ENCODE measurements around the gene HORMAD1.
A peak's percentile ranks its signal among the peaks of the same experiment; 100 is the strongest.
"Not testable (repeated sequence)": the region's sequence is repeated elsewhere in the genome, so short reads cannot be mapped to it uniquely, and the experiment has no call there.

Gene HORMAD1, protein sequence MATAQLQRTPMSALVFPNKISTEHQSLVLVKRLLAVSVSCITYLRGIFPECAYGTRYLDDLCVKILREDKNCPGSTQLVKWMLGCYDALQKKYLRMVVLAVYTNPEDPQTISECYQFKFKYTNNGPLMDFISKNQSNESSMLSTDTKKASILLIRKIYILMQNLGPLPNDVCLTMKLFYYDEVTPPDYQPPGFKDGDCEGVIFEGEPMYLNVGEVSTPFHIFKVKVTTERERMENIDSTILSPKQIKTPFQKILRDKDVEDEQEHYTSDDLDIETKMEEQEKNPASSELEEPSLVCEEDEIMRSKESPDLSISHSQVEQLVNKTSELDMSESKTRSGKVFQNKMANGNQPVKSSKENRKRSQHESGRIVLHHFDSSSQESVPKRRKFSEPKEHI

DNA sequence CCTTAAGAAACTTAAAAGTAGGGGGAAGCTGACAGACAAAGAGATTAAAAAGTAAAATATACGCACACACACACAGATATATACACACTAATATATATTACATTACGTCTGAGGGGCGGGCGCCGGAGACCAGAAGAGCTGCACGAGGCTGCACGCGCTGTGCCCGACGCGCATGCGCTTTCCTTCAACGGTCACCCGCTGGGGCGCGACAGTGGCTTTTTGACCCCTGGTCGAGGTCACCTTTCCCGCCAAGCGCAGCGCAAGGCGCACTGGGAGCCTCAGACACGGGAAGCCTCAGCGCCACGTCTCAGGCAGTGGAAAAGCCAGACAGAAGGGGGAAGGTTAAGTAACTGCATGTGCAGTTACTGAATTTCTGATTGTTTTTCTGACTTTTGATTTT lies at the start of gene HORMAD1:
HORMAD1 (minus strand) TSS at position 193 of the 400 bp plus-strand sequence. CDS start 1,390 bp downstream, outside the sequence.
- FAIRE-seq: no peak
- DNase-seq (ENCODE audit: insufficient read length, low spot score): no peak

DNA sequence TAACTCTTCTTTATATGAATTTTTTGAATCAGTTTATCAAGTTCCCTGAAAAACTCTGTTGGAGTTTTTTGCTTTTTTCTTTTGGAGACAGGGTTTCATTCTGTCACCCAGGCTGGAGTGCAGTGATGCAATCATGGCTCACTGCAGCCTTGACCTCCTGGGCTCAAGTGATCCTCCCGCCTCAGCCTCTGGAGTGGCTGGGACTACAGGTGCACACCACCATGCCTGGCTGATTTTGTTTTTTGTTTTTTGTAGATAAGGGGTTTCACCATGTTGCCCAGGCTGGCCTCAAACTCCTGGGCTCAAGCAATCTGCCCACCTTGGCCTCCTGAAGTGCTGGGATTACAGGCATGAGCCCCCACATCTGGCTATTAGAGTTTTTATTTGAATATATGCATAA lies 47.0 kb upstream of the HORMAD1 start:
- not testable (repeated sequence) for FAIRE-seq; DNase-seq (ENCODE audit: insufficient read length, low spot score)

DNA sequence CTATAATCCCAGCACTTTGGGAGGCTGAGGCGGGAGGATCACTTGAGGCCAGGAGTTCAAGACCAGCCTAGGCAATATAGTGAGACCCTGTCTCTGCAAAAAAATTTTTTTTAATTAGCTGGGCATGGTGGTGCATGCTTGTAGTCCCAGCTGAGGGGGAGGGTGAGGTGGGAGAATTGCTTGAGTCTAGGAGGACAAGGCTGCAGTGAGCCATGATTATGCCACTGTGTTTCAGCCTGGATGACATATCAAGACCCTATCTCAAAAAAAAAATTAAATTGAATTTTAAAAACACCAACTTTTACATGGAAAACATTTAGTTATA lies 45.2 kb upstream of the HORMAD1 start:
- DNase-seq (ENCODE audit: insufficient read length, low spot score); FAIRE-seq: not testable (repeated sequence)

DNA sequence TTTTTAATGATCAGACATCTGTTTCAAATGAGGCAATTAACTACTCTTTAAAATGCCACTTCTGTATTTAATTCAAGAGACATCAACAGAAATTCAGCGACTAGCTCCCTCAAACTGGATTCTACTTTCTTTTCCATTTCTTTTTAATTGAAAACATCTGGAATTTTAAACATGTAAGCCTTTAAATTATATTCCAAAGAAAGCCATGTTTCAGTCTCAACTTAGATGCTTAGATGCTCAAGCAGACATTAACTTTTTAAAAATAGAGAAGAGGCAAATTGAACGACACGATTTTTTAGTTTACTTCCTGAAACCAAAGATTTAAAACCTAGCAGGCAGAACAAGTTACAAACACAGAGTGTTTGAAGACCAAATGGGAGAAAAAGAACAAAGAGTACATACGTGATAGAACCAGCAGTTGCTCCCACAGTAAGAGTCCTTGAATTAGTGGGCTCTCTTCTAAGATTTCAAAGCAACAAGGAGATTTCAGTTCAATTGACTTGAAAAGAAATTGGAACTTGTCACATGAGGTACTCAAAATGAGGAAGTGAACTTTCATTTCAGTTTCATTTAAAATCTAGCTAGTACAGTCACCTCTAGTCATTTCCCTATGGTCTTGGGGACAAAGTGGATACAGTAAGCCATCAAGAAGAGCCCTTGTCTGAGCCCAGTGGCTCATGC lies 44.7 kb upstream of the HORMAD1 start, which contains the start of gene CTSS:
CTSS (minus strand) TSS at position 483 of the 681 bp plus-strand sequence. CDS start 1,015 bp downstream, outside the sequence.
- peak; percentile 26 for DNase-seq (ENCODE audit: insufficient read length, low spot score)
- FAIRE-seq: peak; percentile 91

DNA sequence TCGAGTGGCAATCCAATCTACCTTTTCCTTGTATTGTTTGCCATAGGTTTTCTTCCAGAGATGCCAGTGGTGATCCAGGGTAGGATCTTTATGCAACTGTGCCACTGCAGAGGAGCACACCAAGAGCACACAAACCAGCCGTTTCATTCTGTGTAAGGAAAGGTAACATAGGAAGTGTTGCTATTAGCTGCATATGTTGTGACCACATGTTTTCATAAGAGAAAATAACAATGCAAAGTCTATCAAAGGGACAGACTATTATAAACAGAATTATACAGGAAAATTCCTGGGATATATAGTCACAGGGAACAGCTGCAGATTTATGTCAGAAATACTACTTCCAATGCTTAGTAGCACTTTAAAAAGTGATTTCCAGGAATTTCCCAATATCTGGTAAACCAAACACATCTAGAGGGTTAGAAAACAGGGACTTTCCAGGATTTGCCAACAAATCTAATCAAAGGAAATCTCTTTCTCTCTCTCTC lies 44.0 kb upstream of the HORMAD1 start:
- FAIRE-seq: peak; percentile 79
- no peak for DNase-seq (ENCODE audit: insufficient read length, low spot score)

DNA sequence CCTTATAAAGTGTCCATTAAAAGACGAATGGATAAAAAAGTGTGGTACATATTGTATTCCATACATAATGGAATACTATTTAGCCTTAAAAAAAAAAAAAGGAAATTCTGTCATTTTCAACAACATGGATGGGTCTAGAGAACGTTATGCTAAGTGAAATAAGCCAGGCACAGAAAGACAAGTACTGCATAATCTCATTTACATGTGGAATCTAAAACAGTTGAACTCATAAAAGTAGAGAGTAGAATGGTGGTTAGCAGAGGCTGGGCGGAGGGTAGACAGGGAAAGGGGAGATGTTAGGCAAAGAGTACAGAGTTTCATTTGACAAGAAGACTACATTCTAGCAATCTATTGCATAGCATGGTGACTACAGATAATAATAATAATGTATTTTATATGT lies 42.3 kb upstream of the HORMAD1 start:
- no peak for FAIRE-seq
- DNase-seq (ENCODE audit: insufficient read length, low spot score): no peak

DNA sequence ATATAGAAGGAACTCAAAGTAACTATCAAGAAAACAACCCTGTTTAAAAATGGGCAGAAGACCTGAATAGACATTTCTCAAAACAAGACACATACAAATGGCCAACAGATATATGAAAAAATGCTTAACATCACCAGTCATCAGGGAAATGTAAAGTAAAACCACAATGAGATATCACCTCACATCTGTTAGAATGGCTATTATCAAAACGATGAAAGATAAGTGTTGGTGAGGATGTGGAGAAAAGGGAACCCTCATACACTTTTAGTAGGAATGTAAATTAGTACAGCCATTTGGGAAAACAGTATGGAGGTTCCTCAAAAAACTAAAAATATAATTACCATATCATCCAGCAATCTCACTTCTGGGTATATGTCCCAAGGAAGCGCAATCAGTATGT lies 41.9 kb upstream of the HORMAD1 start:
- no peak for DNase-seq (ENCODE audit: insufficient read length, low spot score)
- no peak for FAIRE-seq

DNA sequence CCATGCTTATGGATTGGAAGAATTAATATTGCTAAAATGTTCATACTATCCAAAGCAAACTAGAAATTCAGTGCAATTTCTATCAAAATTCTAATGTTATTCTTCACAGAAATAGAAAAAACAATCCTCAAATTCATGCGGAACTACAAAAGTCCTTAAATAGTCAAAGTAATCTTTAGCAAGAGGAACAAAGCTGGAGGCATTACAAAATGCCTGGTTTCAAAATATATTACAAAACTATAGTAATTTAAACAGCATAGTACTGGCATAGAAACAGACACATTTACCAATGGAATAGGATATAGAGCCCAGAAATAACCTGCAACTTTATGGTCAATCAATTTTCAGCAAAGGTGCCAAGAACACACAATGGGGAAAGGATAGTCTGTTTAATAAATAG lies 41.1 kb upstream of the HORMAD1 start:
- DNase-seq (ENCODE audit: insufficient read length, low spot score) (no peak), FAIRE-seq (no peak)

DNA sequence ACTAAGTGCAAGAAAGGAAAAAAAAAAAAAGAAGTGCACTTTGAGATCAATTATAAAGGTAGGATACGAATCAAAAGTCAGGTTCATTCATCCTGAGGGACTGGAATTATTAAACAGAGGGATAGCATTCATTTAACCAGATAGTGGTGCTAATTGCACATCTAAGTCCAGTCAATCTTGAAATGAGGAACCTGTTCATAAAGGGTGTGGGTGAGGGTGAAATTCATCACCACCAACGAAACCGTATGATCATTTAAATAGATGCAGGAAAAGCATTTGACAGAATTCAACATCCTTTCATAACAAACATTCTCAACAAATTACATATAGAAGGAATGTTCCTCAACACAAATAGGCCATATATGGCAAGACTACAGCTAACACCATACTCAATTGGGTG lies 39.3 kb upstream of the HORMAD1 start:
- no peak for DNase-seq (ENCODE audit: insufficient read length, low spot score)
- FAIRE-seq: no peak

DNA sequence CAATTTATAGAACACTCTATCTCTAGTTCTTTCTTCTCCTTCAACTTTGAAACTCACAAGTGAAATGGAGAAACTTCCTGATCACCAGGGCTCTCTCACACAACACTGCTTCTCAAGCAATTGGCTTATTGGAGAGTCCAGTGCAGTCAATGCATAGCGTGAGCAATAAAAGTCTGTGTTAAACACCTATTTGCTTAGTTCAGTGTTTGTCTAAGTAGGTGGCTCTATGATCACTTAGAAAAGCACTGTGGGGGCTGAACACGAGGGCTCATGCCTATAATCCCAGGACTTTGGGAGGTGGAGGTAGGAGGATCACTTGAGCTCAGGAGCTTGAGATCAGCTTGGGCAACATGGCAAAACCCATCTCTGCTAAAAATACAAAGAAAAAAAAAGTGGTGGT lies 32.7 kb upstream of the HORMAD1 start:
- no peak for FAIRE-seq
- no peak for DNase-seq (ENCODE audit: insufficient read length, low spot score)

DNA sequence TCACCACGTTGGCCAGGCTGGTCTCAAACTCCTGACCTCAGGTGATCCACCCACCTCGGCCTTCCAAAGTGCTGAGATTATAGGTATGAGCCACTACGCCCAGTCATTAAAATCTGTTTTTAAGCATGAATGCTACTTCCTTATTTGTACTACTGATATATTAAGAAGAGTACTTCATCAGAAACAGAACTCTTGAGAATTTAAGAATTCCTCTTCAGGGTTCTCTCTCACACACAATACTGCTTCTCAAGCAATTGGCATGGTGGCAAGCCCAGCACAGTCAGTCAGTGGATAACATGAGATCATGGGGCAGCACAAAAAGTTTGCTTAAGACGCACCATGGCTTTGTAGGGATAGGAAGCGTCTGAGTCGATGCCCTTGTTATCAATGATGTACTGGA lies 30.7 kb upstream of the HORMAD1 start:
- no peak for DNase-seq (ENCODE audit: insufficient read length, low spot score)
- FAIRE-seq: no peak

DNA sequence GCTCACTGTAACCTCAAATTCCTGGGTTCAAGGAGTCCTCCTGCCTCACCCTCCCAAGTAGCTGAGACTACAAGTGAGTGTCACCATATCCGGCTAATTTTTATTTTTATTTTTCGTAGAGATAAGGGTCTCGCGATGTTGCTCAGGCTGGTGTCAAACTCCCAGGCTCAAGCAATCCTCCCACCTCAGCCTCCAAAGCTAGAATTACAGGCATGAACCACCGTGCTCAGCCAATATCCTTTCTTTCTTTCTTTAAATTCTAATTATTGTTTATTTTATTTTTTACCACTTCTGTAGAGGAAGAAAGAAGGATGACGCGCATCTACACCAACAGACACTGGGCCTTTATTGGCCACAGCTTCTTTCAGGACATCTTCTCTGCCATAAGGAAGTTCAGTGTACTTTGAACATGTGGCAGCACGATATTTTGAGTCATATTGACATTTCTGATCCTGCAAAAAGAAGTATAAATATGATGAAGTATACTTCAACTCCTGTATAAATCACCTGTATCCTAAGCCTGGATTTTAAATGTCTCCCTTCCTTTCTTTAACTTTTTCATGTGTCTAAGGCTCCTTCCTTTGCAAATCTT lies 29.1 kb upstream of the HORMAD1 start:
- DNase-seq (ENCODE audit: insufficient read length, low spot score) (no peak), FAIRE-seq (no peak)

DNA sequence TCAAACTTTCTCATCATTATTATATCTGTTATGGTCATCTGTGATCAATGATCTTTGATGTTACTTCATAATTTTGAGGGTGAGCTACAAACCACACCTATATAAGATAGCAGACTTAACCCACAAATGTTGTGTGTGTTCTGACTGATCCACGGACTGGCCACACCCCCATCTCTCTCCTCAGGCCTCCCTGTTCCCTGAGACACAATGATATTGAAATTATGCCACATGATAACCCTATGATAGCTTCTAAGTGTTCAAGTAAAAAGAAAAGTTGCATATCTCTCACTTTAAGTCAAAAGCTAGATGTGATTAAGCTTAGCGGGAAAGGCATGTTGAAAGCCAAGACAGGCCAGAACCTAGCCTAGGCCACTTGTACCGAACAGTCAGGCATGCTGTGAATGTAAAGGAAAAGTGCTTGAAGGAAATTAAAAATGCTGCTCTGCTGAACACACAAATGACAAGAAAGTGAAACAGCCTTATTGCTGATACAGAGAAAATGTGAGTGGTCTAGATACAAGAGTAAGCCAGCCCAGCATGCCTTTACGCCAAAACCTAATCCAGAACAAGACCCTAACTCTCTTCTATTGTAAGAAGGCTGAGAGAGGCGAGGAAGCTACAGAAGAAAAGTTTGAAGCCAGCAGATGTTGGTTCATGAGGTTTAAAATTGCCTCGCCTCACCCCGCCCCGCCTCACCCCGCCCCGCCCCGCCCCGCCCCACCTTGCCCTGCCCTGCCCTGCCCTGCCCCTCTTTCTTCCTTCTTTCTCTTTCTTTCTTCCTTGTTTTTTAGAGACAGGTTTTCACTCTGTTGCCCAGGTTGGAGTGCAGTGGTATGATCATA lies 28.4 kb upstream of the HORMAD1 start:
- FAIRE-seq (peak; percentile 14), DNase-seq (ENCODE audit: insufficient read length, low spot score) (no peak)

DNA sequence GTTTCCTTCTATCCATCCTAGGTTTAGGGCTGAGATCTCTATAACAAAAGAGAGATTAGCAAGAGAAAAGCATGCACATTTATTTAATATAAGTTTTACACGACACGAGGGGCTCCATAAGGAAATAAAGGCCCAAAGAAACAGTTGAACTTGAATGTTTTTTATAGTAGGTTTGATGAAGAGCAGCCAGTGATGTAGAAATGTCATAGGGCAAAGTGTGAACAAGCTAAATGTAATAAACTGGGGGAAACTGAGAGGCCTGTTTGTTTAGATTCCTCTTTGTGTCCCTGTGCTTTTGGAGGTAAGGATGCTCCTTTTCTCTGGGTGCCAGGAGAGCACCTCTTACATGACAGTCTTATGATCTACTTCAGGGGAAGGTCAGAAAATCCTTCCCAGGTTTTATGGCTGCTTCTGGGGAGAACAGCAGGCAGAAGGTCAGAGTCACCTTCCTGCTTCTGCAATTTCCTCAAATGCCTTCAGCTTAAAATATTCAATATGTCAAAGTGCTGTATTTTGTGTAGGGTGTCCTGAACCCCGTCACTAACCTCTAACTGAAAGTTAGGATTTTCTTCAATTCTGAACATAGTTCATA lies 9.5 kb upstream of the HORMAD1 start:
- DNase-seq (ENCODE audit: insufficient read length, low spot score): no peak
- no peak for FAIRE-seq

DNA sequence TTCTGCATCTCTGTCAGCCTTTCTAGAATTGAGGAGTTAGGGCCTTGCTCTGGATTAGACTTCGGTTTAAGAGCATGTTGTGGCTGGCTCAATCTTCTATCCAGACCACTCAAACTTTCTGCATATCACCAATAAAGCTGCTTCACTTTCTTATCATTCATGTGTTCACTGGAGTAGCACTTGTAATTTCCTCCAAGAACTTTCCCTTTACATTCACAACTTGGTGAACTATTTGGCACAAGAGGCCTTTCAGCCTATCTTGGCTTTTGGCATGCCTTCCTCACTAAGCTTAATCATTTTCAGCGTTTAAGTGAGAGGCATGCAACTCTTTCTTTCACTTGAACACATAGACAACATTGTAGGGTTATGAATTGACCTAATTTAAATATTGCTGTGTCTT lies 3.6 kb upstream of the HORMAD1 start:
- DNase-seq (ENCODE audit: insufficient read length, low spot score) (no peak), FAIRE-seq (no peak)

DNA sequence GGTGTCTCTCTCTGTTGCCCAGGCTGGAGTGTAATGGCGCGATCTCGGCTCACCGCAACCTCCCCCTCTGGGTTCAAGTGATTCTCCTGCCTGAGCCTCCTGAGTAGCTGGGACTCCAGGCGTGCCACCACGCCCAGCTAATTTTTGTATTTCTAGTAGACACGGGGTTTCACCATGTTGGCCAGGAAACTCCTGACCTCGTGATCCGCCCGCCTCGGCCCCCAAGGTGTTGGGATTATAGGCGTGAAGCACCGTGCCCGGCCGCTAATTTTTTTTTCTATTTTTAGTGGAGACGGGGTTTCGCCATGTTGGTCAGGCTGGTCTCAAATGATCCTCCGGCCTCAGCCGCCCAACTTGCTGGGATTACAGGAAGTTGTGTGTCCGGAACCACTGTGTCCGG lies 597 bp downstream of the HORMAD1 start:
- DNase-seq (ENCODE audit: insufficient read length, low spot score): no peak
- no peak for FAIRE-seq

DNA sequence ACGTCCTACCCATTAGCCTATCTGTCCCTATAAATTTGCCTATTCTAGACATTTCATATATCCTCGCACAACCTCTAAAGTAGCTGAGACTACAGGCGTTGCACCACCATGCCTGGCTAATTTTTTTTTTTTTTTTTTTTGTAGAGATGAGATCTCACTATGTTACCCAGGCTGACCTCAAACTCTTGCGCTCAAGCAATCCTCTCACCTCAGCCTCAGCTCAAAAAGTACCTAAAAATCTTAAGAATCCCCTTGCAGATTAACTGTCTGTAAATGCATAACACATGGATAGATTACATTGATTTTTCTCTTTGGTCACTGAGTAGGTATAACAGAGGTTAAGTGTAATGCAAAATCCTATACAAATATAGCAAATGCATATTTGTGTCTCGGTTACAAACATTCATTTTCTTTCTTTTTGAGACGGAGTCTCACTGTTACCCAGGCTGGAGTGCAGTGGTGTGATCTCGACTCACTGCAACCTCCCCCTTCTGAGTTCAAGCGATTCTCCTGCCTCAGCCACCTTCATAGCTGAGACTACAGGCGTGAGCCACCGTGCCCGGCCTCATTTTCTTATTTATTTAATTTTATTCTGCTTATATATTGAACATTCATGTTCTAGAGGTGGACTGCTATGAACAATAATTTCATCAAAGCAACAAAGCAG lies 2.3 kb downstream of the HORMAD1 start:
- FAIRE-seq (no peak), DNase-seq (ENCODE audit: insufficient read length, low spot score) (no peak)

DNA sequence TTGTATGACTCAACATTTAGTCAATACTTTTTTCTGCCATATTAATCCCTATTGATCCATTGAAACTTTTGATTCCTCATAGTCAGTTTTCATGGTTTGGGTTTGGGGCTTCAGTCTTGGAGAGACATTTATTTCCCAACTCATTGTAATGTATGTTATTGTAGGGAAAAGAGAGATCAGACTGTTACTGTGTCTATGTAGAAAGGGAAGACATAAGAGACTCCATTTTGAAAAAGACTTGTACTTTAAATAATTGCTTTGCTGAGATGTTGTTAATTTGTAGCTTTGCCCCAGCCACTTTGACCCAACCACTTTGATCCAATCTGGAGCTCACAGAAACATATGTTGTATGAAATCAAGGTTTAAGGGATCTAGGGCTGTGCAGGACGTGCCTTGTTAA lies 11.7 kb downstream of the HORMAD1 start:
- DNase-seq (ENCODE audit: insufficient read length, low spot score); FAIRE-seq: not testable (repeated sequence)

DNA sequence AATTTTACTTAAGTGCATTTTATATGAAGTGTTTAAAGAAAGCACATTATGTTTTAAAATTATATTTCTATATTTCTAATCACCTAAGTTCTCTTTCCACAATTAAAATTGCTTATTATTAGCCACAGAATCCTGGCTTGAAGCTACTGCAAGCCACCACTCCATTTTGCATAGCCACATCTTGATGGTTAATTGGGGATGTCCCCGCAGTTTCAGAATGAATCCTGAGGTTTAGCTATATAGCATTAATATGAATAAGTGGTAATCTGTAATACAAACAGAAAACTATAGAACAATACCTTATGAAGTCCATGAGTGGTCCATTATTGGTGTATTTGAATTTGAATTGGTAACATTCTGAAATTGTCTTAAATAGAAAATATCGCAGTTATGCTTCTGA lies 12.1 kb downstream of the HORMAD1 start:
- DNase-seq (ENCODE audit: insufficient read length, low spot score): no peak
- peak; percentile 93 for FAIRE-seq

DNA sequence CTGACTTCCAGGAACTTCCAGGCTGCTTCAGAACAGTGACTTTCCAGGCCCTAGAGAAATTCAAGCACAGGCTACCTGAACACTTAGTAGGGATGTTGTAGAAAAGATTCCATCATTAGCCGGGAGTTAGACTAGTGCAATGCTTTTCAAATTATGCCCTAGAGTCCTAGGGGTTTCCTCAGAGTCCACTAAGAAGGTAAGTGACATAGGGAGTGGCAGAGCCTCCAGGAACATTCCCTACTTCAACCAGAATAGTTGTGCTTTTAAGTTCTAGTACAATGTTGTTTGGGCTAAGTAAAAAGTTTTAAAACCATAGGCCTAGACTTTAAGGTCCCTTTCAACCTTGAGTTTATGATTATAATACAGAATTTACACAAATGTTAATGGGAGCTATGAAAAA lies 14.6 kb downstream of the HORMAD1 start:
- DNase-seq (ENCODE audit: insufficient read length, low spot score): no peak
- no peak for FAIRE-seq

Measured in GM19239 (cell line).